Measurements from ENCODE around the gene DENND1A.

DNA sequence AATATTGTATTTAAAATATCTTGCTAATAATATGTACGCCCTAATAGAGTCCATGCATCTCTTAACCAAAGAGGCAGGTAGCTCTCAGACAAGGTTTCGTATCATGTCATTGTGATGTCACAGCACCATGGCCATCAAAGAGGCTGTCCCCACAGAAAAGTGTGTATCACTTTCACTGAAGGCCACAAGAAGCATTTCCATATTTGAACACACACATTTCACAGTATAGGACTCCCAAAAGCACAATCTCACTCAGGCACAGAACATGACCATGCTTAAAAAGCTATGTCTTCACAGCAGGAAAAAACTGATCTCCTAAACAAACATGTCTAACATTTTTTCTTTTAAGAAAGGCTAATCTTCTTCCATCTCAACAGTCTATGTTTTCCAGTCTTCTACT, 133.8 kb downstream of the DENND1A start:
- TF ChIP-seq, protein P1, sequence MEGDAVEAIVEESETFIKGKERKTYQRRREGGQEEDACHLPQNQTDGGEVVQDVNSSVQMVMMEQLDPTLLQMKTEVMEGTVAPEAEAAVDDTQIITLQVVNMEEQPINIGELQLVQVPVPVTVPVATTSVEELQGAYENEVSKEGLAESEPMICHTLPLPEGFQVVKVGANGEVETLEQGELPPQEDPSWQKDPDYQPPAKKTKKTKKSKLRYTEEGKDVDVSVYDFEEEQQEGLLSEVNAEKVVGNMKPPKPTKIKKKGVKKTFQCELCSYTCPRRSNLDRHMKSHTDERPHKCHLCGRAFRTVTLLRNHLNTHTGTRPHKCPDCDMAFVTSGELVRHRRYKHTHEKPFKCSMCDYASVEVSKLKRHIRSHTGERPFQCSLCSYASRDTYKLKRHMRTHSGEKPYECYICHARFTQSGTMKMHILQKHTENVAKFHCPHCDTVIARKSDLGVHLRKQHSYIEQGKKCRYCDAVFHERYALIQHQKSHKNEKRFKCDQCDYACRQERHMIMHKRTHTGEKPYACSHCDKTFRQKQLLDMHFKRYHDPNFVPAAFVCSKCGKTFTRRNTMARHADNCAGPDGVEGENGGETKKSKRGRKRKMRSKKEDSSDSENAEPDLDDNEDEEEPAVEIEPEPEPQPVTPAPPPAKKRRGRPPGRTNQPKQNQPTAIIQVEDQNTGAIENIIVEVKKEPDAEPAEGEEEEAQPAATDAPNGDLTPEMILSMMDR (IDR thresholded peaks at IDR 0.05), result no peak
- no peak for TF ChIP-seq POLR2A (IDR thresholded peaks at IDR 0.05)
- TF ChIP-seq EP300 (IDR thresholded peaks at IDR 0.05), result no peak
